LoVo (cell line): ENCODE data around the gene CABCOCO1.
"Not testable (repeated sequence)": the region's sequence is repeated elsewhere in the genome, so short reads cannot be mapped to it uniquely, and the experiment has no call there.

Source experiments
- DNase-seq: peaks from one replicate; pipeline ENCODE4 v3.0.0-alpha.2; 2016; ENCODE audit warnings: low spot score

CABCOCO1 gene

DNA sequence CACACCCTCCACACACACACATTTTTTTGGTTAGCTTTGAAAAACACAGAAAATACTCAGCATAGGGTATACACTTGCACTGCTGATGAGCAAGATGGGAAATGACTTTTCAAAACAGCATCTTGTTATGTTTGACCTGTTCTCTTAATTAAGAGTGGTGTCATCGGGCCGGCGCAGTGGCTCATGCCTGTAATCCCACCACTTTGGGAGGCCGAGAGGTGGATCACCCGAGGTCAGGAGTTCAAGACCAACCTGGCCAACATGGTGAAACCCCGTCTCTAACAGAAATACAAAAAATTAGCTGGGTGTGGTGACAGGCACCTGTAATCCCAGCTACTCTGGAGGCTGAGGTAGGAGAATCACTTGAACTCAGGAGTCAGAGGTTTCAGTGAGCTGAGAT, 56.7 kb downstream of the CABCOCO1 start:
- DNase-seq, result not testable (repeated sequence)

DNA sequence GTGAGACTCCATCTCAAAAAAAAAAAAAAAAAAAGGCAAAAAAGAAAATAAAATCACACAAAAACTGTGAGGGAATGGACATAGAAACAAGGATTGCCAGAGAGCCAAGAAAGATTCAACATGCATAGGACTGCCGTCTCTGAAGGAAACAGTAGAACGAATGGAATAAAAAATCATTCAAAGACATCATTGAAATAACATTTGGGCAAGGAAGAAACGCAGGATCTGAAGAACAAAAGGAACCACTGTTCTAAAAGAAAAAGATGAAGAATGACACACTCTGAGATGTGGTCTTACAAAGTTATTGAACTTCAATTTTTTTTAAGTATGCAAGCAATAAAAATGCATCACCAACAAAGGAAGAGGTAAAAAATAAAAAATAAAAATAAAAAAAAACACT, 57.2 kb downstream of the CABCOCO1 start:
- no peak for DNase-seq

DNA sequence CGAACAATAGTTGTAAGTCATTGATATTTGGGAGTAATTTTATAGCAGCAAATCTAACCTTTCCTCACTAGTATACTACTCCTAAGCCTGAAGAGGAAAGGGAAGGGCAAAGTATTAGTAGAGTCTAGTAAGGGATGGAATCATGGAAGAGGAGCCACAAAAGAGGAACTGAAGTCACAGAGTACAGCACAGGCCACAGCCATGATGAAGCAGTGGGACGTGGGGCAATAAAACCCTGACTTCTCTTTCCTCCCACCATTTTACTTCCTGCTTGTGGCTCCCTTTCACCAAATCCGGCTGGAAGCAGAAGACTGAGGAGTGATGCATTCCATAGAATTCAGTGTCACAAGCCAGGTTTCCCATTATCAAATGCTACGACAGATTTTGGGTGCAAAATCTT, 58.7 kb downstream of the CABCOCO1 start:
- no peak for DNase-seq

DNA sequence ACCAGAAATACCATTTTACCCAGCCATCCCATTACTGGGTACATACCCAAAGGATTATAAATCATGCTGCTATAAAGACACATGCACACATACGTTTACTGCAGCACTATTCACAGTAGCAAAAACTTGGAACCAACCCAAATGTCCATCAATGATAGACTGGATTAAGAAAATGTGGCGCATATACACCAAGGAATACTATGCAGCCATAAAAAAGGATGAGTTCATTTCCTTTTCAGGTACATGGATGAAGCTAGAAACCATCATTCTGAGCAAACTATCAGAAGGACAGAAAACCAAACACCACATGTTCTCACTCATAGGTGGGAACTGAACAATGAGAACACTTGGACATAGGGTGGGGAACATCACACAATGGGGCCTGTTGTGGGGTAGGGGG, 62.5 kb downstream of the CABCOCO1 start:
- not testable (repeated sequence) for DNase-seq

DNA sequence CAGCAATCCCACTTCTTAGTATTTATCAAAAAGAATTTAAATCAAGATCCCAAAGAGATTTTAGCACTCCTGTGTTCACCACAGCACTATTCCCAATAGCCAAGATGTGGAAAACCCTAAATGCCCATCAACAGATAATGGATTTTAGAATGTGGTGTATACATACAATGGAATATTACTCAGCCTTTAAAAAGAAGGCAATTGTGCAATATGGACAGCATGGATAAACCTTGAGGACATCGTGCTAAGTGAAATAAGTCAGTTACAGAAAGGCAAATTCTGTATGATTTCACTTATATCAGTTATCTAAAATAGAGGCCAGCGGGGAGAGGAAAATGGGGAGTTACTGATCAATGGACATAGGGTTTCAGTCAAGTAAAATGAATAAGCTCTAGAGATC, 66.9 kb downstream of the CABCOCO1 start:
- DNase-seq, result no peak

DNA sequence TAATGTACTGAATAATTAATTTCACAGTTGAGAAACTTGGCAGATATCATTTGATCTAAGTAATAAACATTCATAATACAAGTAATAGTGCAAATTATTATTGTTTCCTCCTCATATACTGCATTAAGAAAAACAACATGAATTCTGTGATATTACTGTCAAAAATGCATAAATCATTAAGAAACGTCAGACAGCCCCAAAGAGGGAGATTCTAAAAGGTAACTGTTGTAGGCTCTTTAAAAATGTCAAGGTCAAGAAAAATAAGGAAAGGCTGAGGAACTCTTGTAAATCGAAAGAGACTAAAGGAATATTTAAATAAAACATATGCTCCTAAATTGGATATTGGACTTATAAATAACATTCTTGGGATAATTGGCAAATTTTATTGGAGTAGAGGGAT, 67.9 kb downstream of the CABCOCO1 start:
- DNase-seq, result no peak

DNA sequence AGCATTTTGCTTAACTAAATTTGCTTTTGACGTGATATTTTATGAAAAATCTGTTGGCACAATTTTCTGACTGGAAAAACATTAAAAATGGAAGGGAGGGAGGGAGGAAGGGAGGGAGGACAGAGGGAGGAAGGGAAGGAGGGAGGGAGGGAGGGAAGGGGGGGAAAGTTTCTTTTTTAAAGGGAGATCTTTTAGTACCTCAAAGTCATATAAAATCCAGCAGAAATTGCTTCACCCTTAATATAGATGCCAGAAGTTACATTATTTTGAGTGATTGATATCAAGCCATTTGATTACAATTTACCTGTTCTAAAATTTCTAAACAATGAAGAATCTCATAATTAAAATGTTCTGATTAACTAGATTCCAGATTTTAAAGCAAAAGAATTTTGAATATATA, 68.9 kb downstream of the CABCOCO1 start:
- no peak for DNase-seq

DNA sequence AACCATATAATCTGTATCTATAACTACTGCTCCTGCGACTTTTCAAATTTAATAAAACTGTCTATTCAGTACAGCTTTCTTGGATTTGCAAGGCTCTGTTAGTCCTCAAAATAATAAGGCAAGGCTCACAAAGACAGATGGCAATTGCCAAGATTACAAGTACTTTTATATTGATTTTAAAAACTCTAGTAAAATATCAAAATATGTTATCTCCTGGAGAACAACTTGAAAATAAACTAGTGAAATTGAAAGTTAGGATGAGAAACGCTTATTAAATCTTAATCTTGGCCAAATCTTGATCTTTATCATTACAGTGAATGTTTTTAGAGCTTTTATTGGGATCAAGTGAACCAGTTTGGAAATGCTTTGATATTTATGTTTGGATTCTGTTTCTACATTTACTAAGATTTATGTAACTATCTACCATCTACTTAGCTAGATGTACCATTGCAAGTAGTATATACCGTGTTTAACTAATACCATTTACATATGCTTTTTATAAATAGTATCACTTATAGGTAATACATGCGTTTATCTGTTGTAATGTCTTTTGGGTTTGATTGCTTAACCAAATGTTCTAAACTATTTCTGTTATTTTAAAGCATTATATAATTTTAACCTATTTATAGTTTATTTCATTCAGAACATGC, 70.0 kb downstream of the CABCOCO1 start:
- no peak for DNase-seq

DNA sequence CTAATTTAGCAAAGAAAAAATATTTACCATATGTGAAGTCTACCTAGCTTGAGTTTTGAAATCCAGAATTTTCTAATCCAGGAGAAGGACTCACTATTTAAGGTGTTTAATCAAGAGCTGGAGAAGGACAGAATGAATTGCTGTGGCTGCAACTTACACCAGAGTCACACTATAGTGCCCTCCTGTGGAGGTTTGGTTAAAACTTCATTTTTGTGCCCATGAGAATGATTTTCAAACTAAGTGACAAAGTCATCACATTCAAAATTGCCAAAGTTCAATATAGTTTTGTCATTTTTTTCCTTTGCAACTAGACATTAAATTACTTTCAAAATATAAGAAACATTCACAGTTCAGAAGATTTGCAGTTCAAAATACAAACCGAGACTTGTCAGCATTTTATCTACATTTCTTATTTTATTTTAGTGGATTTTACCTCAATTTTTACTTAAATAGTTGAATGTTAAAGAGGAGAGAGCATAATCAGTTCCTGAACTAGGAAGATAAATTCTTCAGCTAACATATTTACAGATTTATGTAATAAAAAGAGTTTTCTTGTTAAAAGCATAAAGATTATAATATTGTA, 70.7 kb downstream of the CABCOCO1 start:
- DNase-seq, result peak; percentile 46

DNA sequence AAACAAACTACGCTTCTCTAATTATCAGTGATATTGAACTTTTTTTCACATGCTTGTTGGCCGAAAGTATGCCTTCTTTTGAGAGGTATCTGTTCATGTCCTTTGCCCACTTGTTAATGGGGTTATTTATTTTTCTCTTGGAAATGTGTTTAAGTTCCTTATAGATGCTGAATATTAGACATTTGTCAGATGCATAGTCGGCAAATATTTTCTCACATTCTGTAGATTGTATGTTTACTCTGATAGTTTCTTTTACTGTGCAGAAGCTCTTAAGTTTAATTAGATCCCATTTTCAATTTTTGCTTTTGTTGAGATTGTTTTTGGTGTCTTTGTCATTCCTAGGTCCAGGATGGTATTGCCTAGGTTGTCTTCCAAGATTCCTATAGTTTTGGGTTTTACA, 73.2 kb downstream of the CABCOCO1 start:
- DNase-seq, result no peak

DNA sequence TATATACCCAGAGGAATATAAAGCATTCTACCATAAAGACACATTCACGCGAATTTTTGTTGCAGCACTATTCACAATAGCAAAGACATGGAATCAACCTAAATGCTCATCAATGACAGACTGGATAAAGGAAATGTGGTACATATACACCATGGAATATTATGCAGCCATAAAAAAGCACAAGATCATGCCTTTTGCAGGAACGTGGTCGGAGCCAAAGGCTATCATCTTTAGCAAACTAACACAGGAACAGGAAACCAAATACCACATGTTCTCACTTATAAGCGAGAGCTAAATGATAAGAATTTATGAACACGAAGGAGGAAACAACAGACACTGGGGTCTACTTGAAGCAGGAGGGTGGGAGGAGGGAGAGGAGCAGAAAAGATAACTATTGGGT, 74.7 kb downstream of the CABCOCO1 start:
- not testable (repeated sequence) for DNase-seq

DNA sequence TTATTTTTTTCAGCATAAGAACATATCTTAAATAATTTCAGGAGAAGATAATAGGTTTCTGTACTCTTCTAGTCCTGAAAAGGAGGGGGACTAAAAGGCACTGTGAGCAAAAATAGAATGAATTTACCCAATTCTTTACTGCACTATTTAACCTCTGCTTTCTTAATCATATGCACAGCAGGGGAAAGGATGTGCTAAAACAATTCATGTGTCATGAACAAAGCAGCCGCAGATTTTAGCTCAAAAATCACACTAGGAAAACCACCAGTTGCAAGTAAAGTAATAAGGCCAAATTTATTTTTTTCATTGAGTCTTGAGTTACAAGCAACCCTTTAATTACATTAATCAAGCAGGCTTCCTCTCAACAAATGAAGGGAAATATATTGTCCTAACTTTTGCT, 80.1 kb downstream of the CABCOCO1 start:
- DNase-seq, result no peak

DNA sequence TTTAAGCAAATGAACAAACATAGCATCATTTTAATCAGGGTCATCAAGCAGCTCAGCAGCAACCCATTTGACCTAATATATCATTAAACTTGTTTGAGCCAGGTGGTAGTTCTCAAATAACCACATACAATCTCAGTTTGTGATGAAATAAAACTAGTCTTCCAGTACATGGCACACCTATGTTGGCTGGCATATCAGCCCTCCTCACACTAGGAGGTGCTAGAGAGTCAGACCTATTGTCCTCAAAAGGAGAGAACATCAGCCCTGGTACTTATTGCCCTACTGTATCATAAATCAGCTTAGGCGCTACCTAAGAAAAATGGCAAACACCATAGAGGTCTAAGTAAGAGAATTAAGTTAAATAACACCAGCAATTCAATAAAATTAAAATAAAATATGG, 81.7 kb downstream of the CABCOCO1 start:
- no peak for DNase-seq

DNA sequence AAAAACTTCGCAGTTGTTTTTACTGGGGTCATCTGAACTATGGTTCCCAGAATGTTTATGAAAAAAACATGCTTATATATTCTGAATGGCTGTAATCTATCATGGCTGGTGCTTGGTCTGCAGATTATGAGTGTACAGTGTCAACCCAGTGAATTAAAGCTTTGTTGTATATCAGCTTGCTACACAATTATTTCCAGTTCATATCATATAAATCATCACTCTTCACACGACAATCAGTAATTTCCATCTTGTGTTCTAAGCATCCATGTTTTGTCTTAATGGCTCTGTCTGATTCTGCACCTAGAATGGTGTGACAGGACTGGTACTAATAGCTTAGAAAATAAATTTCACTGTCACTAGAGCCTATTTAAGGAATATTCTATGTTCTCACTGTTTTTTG, 83.6 kb downstream of the CABCOCO1 start:
- DNase-seq, result no peak

DNA sequence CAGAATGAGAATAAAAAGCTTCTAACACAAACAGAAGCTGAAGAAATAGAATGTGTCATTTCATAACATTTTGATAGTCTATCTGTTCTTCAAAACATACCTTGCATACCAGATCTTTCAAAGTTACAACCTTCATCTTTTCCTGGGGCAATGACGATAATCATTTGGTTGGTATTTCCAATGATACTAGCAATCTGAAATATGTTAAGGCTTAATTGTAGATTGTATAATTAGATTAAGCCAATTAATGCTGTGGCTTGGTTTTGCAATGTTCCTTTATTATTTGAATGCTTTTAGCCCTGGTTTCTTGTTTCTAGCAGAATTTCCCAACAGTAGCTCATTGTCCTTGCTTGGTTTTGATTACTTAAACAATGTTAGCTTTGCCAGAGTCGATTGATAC, 84.6 kb downstream of the CABCOCO1 start:
- DNase-seq, result no peak

DNA sequence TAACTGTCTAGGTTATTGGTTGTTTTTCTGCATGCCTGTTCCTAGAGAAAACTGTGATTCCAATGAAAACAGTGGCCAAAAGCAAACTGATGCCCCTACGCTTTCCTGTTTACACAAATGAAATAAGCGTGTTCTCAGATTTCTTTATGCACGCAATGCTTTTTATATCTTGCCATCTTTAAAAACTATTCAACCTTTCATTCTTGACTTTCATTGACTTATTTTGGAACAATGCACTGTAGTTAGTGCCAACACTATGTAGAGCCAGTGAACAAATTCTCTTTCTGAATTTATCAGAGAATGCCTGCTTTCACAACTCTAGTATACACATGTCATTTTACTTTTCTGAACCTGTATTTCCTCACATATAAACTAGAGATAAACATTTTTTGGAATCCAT, 86.6 kb downstream of the CABCOCO1 start:
- DNase-seq, result no peak

DNA sequence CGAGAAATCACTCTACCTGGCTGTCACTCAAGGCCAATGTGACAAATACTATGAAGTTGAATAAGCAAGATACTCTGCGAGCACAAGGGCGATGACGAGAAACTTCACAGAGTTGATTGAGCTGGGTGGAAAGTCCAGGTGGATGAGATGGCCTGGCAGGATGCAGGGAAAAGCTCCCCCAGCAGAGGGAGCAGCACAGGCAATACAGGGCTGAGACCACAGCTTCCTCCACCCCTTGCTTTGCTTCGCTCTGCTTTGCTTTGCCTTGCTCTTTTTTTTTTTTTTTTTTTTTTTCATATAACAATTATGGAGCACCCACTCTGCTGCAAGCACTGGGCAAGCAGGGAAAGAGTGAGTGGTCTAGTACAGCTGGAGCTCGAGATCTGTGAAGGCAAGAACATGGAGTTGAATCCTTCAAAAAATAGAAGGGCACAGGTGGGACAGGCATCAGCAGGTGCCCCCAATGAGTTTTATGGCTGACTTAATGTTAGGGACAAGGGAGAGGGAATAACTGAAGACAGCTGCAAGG, 88.3 kb downstream of the CABCOCO1 start:
- peak; percentile 77 for DNase-seq

DNA sequence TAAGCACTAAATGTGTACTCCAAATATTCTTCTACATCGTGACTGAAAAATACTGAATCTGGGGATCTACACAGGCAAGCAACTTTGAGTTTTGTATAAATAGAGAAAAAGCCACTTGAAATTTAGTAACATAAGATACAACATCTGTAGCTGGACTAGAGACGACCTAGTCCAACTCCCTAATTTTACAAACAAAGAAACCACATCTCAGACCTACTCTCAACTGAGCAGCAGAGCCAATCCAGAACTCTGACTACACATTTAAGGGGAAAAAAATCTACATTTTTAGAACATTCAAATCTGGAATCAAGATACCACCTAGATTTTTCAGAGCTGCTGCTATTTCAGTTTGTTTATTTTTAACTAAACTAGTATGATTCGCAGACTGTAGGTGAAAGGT, 88.9 kb downstream of the CABCOCO1 start:
- no peak for DNase-seq

DNA sequence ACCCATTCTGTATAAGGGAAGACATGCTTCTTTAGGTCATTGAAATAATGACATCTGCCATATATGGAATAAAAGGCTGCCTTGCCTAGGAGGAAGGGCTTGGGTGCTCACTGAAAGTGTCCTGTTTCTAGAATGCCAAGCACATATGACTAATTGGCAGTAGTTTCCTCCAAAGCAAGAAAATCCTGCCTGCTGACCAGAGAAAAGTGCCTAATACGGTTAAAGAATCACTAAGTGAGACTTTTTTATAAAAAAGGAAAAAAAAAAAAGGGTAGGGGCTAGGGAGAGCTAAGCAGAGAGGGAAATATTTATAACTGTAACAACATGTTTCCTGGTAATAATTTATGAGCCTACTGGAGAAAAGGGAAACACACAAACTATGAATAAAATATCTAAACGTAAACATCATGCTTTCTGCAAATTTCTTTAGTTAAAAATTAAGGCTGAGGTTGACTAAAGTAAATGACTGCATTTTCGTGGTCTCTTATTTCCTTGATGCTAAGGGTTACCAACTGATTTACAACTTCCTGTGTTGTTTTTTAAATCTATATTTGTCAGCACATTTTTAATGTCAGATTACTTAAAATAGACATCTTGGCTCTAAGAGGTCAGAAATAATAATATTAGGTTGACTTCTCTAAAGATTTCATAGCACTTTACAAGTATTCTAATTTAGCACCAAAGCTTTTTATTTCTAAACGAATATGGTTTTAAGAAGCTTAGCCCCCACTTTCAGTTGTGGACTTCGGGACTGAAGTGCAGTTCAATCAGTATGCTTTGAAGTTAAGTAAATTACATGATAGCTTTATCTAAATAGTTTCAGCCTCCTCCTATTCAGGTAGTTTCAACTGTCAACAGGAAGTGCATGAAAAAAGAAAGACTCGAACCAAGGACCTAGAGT, 89.6 kb downstream of the CABCOCO1 start:
- DNase-seq, result peak; percentile 68

DNA sequence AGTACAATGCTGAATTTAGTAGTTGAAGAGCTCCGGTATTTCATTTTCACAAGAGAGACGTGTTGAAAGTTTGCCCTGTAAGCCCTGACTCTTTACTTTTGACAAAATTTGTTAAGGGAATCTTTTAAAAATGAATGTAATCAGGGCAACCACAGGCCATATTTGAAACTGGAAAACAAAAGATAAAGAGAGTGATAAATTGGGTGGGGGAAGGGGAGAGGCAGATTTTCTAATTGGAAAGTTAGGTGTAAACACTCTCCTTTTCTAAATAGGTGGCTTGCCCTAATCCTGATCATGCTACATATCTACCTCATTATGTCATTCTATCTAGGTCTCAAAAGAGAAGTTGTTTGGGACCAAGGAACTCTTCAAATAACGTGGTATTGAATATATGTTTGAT, 90.7 kb downstream of the CABCOCO1 start:
- DNase-seq, result no peak

DNA sequence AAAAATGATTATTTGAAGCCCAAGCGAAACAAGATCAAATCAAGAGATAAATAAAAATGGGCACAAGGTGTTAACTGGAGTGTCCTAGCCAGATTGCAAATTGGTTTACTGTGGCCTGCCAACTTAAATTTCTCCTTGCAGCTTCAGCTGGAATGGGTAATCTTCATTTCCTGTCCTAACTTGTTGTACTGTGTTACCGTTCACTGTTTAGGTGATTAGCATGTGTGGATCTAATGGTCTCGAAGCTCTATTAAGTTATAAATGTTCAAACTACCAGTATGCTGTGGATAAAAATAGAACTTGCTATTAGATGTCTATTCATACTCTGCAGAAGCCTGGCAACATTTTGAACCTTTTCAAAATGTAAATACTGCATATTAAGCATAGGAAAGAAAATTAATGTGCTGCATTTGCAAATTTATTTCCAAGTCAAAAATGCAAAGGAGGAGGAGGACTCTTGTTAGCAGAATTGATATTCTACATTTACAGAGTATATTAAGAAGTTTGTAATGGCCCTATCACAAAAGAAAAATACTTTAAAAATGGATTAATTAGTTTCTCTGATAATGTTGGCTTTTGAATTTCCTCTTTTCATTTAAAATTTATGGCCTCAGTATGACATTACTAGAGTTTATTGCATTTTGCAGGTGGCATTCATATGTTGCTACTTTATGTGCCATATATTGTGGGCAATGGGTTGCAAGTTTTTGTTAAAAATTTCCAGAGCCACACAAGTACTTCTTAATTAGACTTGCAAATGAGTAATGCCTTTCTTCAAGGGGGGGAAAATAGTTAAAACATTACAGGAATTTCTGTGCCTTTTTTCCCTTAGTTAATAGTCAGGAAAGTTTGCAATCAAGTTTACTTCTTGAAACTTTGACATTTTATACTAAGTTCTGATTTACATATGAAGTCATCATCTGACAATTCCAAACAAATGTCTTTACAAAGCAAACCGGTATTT, 92.1 kb downstream of the CABCOCO1 start:
- no peak for DNase-seq

DNA sequence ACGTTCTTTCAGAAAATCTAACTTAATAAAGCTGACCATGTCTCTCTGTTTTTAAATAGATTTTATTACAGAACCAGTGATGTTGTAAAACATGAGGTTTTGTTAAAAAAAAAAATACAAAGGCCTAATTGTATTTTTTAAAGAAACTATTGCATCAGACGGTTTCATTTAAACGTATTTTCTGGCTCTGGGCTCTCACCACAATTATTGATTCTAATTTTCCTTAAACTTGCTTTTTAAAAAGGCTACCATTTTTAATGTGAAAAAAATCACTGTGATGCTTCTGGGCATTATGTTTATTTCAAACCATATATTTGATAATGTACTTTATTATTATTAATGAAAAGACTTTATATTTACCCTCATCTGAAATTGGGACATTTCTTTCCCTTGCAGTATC, 94.3 kb downstream of the CABCOCO1 start:
- no peak for DNase-seq
